GM20431 (cell line): ENCODE data around the gene SLX4.

Source experiments
- in situ Hi-C: fragments of 300-500 bp; cut with MseI, MboI; formaldehyde crosslinking; loops from one replicate; pipeline ENCODE4 v1.15.0; 2020; ENCODE audit warnings: low sequenced_read_pairs; ENCODE audit not compliant: unreplicated experiment

The SLX4 gene

GRCh38 chr16:3583303-3584038, 27.9 kb downstream of the SLX4 start:
- in situ Hi-C loops: no loop called here

DNA sequence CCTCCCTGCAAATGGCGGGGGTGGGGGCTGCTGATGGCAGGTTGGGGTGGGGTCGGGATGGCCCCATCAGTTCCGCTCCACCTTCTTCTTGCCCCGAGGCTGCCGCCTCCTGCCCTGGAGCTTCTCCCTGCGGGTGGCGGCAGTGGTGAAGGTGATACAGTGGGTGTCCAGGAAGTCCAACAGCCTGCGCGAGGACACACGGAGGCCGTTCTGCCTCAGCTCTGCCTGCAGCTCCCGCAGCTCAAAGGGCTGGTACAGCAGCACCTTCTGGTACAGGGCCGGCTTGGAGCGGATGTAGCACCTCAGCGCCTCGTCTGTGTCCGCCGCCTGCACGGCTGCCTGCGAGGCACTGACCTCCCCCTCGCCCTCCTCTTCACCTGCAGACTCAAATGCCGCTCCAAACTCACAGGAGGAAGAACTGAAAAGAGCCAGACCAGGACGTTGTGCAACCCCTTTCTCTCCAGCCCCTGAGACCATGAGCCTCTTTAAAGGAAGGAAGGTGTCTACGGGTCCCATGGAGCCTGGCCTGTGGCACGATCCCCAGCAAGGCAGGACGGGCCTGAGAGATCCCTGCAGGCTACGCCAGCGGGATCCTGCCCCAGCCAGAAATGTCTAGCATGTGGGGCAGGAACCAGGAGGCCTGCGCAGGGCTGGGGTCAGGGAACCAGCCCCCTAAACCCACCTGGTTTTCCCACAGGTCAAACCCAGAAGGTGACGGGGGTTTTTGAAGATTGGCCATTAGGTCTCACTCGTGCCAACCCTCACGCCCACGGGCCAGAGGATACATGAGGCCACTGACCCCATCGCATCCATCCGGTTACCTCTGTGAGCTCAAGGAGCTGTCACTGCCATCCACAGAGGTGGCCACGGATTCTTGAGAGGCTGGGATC, 28.9 kb downstream of the SLX4 start:
- in situ Hi-C loops: no loop called here

- in situ Hi-C loops: no loop called here
Measured at GRCh38 chr16:3581392-3581791, 30.0 kb downstream of the SLX4 start.

DNA sequence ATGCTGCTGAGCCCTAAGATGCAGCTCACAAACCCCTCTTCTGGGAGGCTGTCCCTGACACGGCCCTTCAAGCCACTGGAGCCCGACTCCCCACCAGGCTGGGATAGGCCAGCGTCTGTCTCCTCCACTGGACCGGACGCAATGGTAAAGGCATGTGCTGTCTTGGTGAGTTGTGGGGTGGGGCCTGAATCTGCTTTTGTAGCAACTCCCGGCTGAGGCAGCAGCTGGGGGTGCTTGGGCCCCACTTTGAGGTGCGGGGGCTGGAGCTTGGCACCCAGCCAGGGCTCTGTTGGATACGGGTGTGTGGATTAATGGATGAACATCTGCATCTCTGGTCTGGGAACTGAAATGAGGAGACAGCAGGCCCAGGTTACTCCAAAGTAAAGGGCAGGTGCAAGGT, 30.7 kb downstream of the SLX4 start:
- in situ Hi-C loops: no loop called here

DNA sequence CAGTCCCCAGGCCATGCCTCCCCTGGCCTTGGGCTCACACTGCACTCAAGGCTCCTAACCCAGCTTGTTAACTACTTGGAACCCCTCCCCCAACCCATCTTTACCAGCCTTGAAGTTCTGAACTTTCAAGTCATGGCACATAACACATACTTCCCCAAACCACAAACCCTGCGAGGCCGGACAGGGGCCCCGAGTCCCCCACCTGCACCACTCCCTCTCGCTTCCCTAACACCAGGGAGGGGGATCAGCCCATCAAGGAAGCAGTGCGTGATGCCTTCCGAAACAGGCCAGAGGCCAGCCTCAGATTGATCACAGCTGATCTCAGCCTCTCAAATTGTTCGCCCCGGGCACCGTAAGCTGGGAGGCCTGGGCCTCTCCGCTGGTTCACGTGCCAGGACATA, 31.2 kb downstream of the SLX4 start:
- in situ Hi-C loops: no loop called here

DNA sequence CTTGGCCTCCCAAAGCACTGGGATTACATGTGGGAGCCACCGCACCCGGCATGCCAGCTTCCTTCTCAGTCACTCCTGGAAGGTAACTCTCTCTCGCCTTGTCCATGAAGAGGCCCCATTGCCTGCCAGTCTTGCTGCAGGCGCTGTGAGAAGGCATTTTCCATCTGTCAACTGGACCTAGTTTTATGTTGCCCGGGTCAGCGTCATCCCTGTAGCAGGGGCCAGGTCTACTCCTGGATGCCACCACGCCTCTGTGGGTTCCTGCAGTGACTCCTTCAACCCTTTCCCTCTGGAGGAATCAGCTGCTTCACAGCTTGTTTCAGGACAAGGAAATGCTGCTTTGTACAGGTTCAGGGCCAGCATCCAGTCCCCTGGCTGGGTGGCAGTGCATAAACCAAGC, 31.6 kb downstream of the SLX4 start:
- in situ Hi-C loops: no loop called here

DNA sequence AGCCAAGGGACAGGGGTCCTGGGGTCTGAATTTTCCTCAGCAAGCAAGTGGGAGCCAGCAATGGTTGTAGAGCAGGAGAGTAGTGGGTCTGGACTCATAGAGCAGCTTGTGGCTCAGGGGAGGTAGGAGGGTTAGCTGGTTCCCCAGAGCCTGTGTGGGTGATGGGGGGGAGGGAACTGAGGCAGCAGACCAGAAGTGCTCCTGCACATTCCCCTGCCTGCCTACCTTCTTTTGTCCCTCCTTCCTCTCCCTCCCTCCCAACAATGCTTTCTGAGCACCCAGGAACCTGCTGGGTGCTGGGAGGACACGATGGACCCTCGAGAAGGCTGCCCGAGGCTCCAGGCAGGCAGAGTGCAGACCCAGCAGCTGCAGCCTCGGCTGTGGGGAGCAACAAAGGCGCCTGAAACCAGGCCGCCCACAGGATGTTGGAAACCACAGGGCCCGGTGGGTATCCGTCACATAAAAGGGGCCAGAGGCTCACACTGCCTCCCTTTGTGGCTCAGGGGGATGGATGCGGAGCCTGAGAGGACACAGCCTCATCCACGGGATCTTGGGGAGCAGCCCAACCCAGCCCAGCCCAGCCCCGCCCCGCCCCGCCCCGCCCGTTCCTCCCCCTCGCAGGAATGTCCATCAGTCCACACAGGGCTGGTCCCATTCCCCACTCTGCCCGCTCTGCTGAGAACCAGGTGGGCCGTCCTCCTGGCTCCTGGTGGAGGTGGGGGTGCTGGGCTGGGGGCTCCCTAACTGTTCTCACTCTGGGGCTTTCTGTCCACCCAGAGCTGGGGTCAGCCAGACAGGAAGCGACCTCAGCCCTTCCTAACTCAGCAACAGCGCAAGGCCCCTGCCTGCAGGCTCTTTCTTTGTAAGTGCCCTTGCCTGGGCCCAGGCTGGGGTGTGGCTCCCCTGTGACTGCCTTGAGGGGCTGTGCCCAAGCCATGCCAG, 32.5 kb downstream of the SLX4 start:
- in situ Hi-C loops: no loop called here

DNA sequence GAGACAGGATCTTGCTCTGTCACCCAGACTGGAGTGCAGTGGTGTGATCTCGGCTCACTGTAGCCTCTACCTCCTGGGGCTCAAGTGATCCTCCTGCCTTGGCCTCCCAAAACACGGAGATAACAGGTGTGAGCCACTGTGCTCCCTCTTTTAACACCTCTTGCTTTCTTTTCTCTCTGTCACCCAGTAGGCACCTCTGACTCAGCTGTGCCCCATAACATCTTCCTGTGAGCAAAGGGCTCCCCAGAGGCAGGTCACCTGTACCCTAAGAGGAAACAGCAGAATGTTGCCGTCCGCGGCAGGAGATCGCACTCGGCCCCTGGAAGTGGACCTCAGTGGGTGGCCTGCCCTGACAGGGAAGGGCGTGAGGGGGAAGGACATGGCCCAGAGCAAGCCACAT, 33.3 kb downstream of the SLX4 start:
- in situ Hi-C loops: no loop called here

- in situ Hi-C loops: no loop called here
Measured at GRCh38 chr16:3577302-3577752, 34.1 kb downstream of the SLX4 start, which contains the start of gene NLRC3. TSS of gene NLRC3 (minus strand) at chr16:3577403. CDS start at chr16:3565036, 12,367 bp downstream.

GRCh38 chr16:3576211-3576610, 35.2 kb downstream of the SLX4 start:
- in situ Hi-C loops: no loop called here

DNA sequence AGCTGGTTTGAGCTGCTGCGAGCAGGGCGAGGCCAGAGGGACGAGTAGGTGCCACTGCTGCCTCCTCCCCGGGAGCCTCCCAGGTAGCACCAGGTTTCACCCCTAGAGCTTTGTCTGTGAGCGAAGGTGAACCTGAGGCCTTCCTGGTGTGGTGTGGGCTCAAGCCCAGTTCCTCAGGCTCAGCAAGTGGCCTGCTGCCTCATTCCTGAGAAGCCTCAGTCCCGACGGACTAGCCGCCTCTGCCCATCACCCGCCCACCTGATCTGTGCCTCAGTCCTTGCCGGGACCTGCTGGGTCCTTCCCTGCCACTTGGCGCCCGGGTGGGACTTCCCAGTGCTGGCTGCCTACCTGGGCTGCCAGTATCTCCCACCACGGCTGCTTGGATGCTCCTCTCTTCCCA, 35.9 kb downstream of the SLX4 start:
- in situ Hi-C loops: no loop called here

- in situ Hi-C loops: no loop called here
Measured at GRCh38 chr16:3574195-3574594, 37.2 kb downstream of the SLX4 start.

DNA sequence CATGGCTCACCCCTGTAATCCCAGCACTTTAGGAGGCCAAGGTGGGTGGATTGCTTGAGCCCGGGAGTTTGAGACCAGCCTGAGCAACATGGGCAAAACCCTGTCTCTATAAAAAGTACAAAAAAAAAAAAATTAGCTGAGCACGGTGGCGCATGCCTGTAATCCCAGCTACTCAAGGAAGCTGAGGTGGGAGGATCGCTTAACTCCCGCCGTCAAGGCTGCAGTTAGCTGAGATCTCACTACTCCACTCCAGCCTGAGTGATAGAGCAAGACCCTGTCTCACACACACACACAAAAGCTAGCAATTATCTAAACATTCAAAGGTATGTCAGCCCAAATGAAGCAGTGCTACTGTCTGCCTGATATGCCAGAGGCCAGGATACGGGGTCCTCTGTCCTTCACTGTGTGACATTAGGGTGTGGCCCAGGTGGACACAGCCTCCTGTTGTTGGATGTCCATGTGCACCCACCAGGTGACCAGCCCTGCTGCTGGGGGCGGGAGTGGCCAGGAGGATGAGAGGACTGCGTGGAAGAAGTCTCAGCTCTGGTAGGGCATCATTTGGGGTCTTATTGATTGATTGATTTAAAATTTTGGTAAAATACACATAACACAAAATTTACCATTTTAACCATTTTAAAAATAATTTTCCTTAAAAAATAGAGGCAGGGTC, 38.1 kb downstream of the SLX4 start:
- in situ Hi-C loops: no loop called here

DNA sequence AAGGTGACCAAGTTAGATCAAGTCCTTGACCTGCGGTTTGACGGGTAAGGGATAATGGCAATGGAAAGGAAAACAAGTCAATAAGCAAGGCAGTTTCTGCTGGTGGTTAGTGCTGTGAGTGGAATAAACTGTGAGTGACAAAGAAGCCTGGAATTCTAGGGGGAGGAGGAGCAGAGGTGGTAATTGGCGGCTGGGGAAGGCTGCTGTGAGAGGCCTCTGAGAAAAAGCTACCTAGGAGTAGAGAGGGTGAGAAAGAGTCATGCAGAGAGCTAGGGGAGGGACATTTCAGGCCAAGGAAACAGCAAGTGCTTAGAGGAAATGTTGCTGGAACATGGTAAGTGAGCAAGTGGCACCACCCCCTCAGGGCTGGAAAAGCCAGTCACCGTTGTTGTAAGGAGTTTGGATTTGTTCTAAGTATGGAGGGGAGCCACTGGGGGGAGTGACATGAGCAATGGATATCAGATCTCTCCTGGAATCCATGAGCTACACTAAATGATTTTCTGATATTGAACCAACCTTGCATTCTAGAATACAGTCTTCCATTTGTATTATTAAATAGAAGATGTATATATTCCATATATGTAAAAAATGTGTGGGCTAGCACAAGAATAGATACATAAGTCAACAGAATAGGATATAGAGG, 40.9 kb downstream of the SLX4 start:
- in situ Hi-C loops: no loop called here

- in situ Hi-C loops: no loop called here
Measured at GRCh38 chr16:3569851-3570250, 41.6 kb downstream of the SLX4 start.

GRCh38 chr16:3566990-3567389, 44.4 kb downstream of the SLX4 start:
- in situ Hi-C loops: no loop called here

DNA sequence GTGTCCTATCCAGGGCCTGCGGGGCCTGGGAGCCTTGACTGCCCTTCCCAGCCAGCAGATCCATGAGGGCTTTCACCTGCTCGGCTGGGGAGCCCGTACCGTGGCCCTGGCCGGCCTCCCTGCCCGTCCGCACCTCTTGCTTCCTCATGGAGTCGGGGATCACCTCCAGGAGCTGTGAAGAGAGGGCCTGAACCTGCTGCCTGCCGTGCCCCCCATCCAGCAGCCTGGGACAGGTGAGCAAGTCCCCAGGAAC, 46.6 kb downstream of the SLX4 start:
- in situ Hi-C loops: no loop called here

GRCh38 chr16:3564130-3564888, 47.1 kb downstream of the SLX4 start:
- in situ Hi-C loops: no loop called here
